Activated CD4-positive, alpha-beta T cell treated with anti-CD3 and anti-CD28 coated beads, Interleukin-2, amount 50 U/mL, for 4 hours (primary cell): ENCODE measurements around the gene OR2C1.

ENCODE experiments used
- DNase-seq, 2 experiments: peaks; one replicate each; pipeline ENCODE4 v3.0.0-alpha.2; 2020

Gene OR2C1

DNA sequence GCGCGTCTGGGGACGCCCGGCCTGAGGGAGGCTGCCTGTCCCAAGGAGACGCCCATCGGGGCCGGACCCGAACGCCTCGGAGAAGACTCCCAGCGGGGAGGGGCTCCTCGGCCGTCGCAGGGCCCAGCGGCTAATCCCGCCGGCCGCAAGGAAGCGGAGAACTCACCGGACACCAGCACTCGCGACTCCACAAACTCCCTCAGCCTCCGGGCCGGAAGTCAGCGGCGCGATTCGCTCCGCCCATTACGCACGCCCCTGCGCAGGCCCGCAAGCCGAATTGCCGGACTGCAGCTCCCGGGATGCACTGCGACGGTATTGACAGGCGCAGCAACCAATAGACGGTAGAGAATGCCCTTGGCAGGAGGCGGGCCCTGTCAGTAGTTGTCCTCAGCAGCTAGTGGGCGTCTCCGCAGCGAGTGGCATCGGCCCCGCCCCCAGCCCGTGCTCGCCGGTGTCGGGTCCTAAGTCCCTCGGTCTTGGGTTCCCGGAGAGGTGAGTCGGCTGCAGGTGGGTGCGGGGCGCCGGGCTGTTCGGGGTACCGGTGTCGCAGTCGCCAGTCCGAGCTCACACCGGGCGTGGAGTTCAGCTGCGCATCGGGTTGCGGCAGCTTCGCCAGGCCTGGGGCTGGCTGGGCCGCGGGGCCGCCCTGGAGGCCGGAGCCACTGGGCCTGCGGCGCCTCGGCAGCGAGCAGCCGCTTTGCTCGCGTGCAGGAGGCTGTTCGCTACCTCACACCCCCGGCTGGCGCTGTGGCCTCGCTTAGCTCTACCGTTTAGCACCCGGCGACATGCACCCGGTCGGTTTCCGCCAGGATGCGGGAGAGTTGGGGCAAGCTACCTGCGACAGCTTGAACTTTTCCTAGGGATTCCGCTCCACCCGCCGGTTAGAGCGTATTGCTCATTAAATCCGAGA lies 45.3 kb downstream of the OR2C1 start, which contains the start of the genes ZNF174 and ZSCAN32:
ZNF174 (plus strand) TSS at position 437 of the 910 bp plus-strand sequence. CDS start 790 bp downstream, outside the sequence.
ZSCAN32 (minus strand) TSS at position 226 of the 910 bp plus-strand sequence. CDS start 3,447 bp downstream, outside the sequence.
- DNase-seq: peak; percentile 97 to 98

DNA sequence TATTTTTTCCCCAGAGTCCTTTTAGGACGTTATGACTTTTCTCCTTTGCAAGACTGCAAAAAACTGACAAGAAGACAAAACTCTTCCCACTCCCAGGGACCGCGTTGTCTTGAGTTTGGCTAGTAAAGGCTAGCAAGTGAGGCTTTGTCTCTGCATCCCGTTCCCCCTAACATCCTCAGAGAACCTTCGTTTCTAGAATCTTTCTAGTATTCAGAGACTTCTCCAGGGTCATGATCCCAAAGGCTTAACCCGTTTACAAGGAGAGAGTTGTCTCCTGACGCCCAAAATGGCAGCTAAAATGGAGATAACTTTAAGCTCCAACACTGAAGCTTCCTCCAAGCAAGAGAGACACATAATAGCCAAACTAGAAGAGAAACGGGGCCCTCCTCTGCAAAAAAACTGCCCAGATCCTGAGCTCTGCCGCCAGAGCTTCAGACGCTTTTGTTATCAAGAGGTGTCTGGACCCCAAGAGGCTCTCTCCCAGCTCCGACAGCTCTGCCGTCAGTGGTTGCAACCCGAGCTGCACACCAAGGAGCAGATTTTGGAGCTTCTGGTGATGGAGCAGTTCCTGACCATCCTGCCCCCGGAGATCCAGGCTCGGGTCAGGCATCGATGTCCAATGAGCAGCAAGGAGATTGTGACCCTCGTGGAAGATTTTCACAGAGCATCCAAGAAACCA lies 46.2 kb downstream of the OR2C1 start:
- no peak for DNase-seq
